MM.1S (cell line): Measurements from ENCODE around the gene SEMA4F.

Experiments used
- DNase-seq: peaks from one replicate; pipeline ENCODE4 v3.0.0-alpha.2; 2015
- H2AFZ ChIP-seq: fragments of 300-600 bp; sonication (generic); 2 replicates; pipeline ENCODE4 v1.6.0; 2016; ENCODE audit warnings: antibody characterized with exemption, low read length
- H3F3A ChIP-seq: fragments of 300-600 bp; sonication (generic); 2 replicates; pipeline ENCODE4 v1.6.1; 2016; ENCODE audit warnings: mild to moderate bottlenecking, antibody characterized with exemption, low read length, moderate library complexity, mixed read lengths; ENCODE audit not compliant: insufficient read depth
- H3K27ac ChIP-seq: fragments of 300-600 bp; sonication (generic); 2 replicates; pipeline ENCODE4 v1.5.1; 2016; ENCODE audit warnings: mild to moderate bottlenecking, low read length
- H3K27me3 ChIP-seq: fragments of 300-600 bp; sonication (generic); replicated peaks from 2 replicates; pipeline ENCODE4 v1.6.0; 2016; ENCODE audit warnings: low read length; ENCODE audit not compliant: insufficient read depth
- H3K36me3 ChIP-seq: fragments of 300-600 bp; sonication (generic); replicated peaks from 2 replicates; pipeline ENCODE4 v1.6.1; 2016; ENCODE audit warnings: mild to moderate bottlenecking, low read length, mixed read lengths; ENCODE audit not compliant: insufficient read depth
- H3K4me1 ChIP-seq: fragments of 300-600 bp; sonication (generic); 2 replicates; pipeline ENCODE4 v1.6.1; 2016; ENCODE audit warnings: low read length, mixed read lengths
- H3K4me2 ChIP-seq: fragments of 300-600 bp; sonication (generic); 2 replicates; pipeline ENCODE4 v1.6.0; 2016; ENCODE audit warnings: low read depth, low read length
- H3K4me3 ChIP-seq: fragments of 300-600 bp; sonication (generic); 2 replicates; pipeline ENCODE4 v1.5.1; 2016; ENCODE audit warnings: low read length, mixed read lengths
- H3K79me2 ChIP-seq: fragments of 300-600 bp; sonication (generic); 2 replicates; pipeline ENCODE4 v1.6.1; 2016; ENCODE audit warnings: mixed run types, low read length, mixed read lengths
- H3K9ac ChIP-seq: fragments of 300-600 bp; sonication (generic); 2 replicates; pipeline ENCODE4 v1.6.1; 2016; ENCODE audit warnings: low read length, mixed read lengths
- H3K9me2 ChIP-seq: fragments of 300-600 bp; sonication (generic); replicated peaks from 2 replicates; pipeline ENCODE4 v1.6.1; 2016; ENCODE audit warnings: mild to moderate bottlenecking, low read length, mixed read lengths; ENCODE audit not compliant: insufficient read depth
- H3K9me3 ChIP-seq: fragments of 300-600 bp; sonication (generic); replicated peaks from 2 replicates; pipeline ENCODE4 v1.6.1; 2016; ENCODE audit warnings: mild to moderate bottlenecking, low read length, mixed read lengths; ENCODE audit not compliant: insufficient read depth
- H4K20me1 ChIP-seq: fragments of 300-600 bp; sonication (generic); 2 replicates; pipeline ENCODE4 v1.6.1; 2016; ENCODE audit warnings: mild to moderate bottlenecking, low read length, moderate library complexity, mixed read lengths; ENCODE audit not compliant: insufficient read depth
- CTCF ChIP-seq: fragments of 300-600 bp; sonication (generic); IDR thresholded peaks from 2 replicates; pipeline ENCODE4 v1.5.1; 2016; ENCODE audit warnings: antibody characterized with exemption, low read length, mixed read lengths
- EZH2 ChIP-seq: fragments of 300-600 bp; sonication (generic); optimal IDR thresholded peaks from 2 replicates; pipeline ENCODE3; 2017; ENCODE audit warnings: low read depth, mild to moderate bottlenecking, antibody characterized with exemption, low read length, mixed read lengths
- EZH2phosphoT487 ChIP-seq: fragments of 300-600 bp; sonication (generic); IDR thresholded peaks from 2 replicates; pipeline ENCODE4 v1.6.1; 2018; ENCODE audit warnings: antibody characterized with exemption, low read length

SEMA4F gene

GRCh38 chr2:74653985-74654882 lies at the start of gene SEMA4F:
Gene SEMA4F, plus strand, starts transcription at chr2:74654247. Its CDS starts 130 bp downstream, at chr2:74654377.
- H3K36me3 ChIP-seq = no peaks in the 10 kb centered on the region
- DNase-seq = peak; percentile 98
- H3K4me2 ChIP-seq = peak within 1 kb of the TSS; percentile 92
- H4K20me1 ChIP-seq = no peaks in the 10 kb centered on the region
- H3K4me1 ChIP-seq = no peaks in the 10 kb centered on the region
- H3K9ac ChIP-seq = peak within 1 kb of the TSS; percentile 55; the same call in 1 of the 2 replicates
- no peaks in the 10 kb centered on the region for H3K9me3 ChIP-seq
- no peaks in the 10 kb centered on the region for H3F3A ChIP-seq
- peak within 1 kb of the TSS; percentile 68 for H3K4me3 ChIP-seq
- H3K27me3 ChIP-seq = no peaks in the 10 kb centered on the region
- H3K27ac ChIP-seq = no peak within 1 kb of the TSS
- H3K79me2 ChIP-seq = no peaks in the 10 kb centered on the region
- no peaks in the 10 kb centered on the region for H3K9me2 ChIP-seq
- no peak for TF ChIP-seq CTCF
- TF ChIP-seq EZH2 = no peak
- no peak for TF ChIP-seq EZH2phosphoT487
- H2AFZ ChIP-seq = peak within 1 kb of the TSS; percentile 98

- no peak overlapping the region for H2AFZ ChIP-seq
- H3K4me2 ChIP-seq = no peak overlapping the region
These were observed 47.1 kb upstream of the SEMA4F start for GRCh38 chr2:74606927-74607326.

GRCh38 chr2:74617122-74617521 lies 36.9 kb upstream of the SEMA4F start:
- no peaks in the 10 kb centered on the region for H3K27me3 ChIP-seq
- H2AFZ ChIP-seq = no peak overlapping the region
- H3K9me3 ChIP-seq = no peaks in the 10 kb centered on the region
- no peak overlapping the region for H3K9ac ChIP-seq
- no peaks in the 10 kb centered on the region for H3F3A ChIP-seq
- DNase-seq = no peak
- no peaks in the 10 kb centered on the region for H3K79me2 ChIP-seq
- H3K4me3 ChIP-seq = no peak overlapping the region
- H3K27ac ChIP-seq = no peak overlapping the region
- no peaks in the 10 kb centered on the region for H3K9me2 ChIP-seq
- no peak for TF ChIP-seq CTCF
- TF ChIP-seq EZH2 = no peak
- no peak for TF ChIP-seq EZH2phosphoT487
- no peaks in the 10 kb centered on the region for H3K36me3 ChIP-seq
- no peak overlapping the region for H3K4me2 ChIP-seq
- no peaks in the 10 kb centered on the region for H4K20me1 ChIP-seq
- H3K4me1 ChIP-seq = peaks cover 11% of the 10 kb centered on the region; the same call in 1 of the 2 replicates

More at GRCh38 chr2:74606927-74607326, 47.1 kb upstream of the SEMA4F start:
- H3K9me3 ChIP-seq = no peaks in the 10 kb centered on the region
- no peaks in the 10 kb centered on the region for H3K79me2 ChIP-seq
- no peaks in the 10 kb centered on the region for H3K4me1 ChIP-seq
- TF ChIP-seq EZH2 = no peak
- no peak for TF ChIP-seq EZH2phosphoT487
- no peak for TF ChIP-seq CTCF
- no peaks in the 10 kb centered on the region for H3K9me2 ChIP-seq
- no peak overlapping the region for H3K4me3 ChIP-seq
- no peak overlapping the region for H3K27ac ChIP-seq
- H3K36me3 ChIP-seq = no peaks in the 10 kb centered on the region
- no peaks in the 10 kb centered on the region for H3K27me3 ChIP-seq
- no peak overlapping the region for H3K9ac ChIP-seq
- no peaks in the 10 kb centered on the region for H4K20me1 ChIP-seq
- H3F3A ChIP-seq = no peaks in the 10 kb centered on the region
- DNase-seq = no peak
